CD4-positive, alpha-beta T cell treated with Interleukin-4 for 1 hour (primary cell): ENCODE data around the gene C4BPB.

Experiments
- DNase-seq, 2 donors: peaks; one replicate each; pipeline ENCODE4 v3.0.0-alpha.2; 2020 to 2022

Gene C4BPB

GRCh38 chr1:207060596-207060995 lies 28.1 kb upstream of the C4BPB start:
- DNase-seq = no peak

- no peak for DNase-seq
Observed at GRCh38 chr1:207062058-207062457, 26.6 kb upstream of the C4BPB start.

- no peak for DNase-seq
Observed at GRCh38 chr1:207063014-207063413, 25.6 kb upstream of the C4BPB start.

GRCh38 chr1:207064561-207064960 lies 24.1 kb upstream of the C4BPB start:
- no peak for DNase-seq

- DNase-seq = no peak
Observed at GRCh38 chr1:207067185-207067584, 21.5 kb upstream of the C4BPB start.

GRCh38 chr1:207067665-207068064 lies 21.0 kb upstream of the C4BPB start:
- DNase-seq = no peak

GRCh38 chr1:207069061-207069460 lies 19.6 kb upstream of the C4BPB start:
- DNase-seq = peak in 1 of 2 donors; percentile 30

- DNase-seq = no peak
Observed at GRCh38 chr1:207069858-207070506, 18.7 kb upstream of the C4BPB start.

GRCh38 chr1:207070811-207071210 lies 17.8 kb upstream of the C4BPB start:
- DNase-seq = no peak

- no peak for DNase-seq
Observed at GRCh38 chr1:207071426-207071825, 17.2 kb upstream of the C4BPB start.

- no peak for DNase-seq
Observed at GRCh38 chr1:207072233-207072632, 16.4 kb upstream of the C4BPB start.

GRCh38 chr1:207073906-207074820 lies 14.5 kb upstream of the C4BPB start:
- no peak for DNase-seq

- no peak for DNase-seq
Observed at GRCh38 chr1:207076181-207076955, 12.3 kb upstream of the C4BPB start.

- no peak for DNase-seq
Observed at GRCh38 chr1:207077012-207077411, 11.6 kb upstream of the C4BPB start.

- peak; percentile 73 to 82 for DNase-seq
Observed at GRCh38 chr1:207077470-207078377, 10.9 kb upstream of the C4BPB start.

- no peak for DNase-seq
Observed at GRCh38 chr1:207078578-207079132, 10.0 kb upstream of the C4BPB start.

GRCh38 chr1:207079706-207080241 lies 8.9 kb upstream of the C4BPB start:
- no peak for DNase-seq

GRCh38 chr1:207081088-207081487 lies 7.6 kb upstream of the C4BPB start:
- DNase-seq = no peak

GRCh38 chr1:207081806-207082205 lies 6.9 kb upstream of the C4BPB start:
- no peak for DNase-seq

- no peak for DNase-seq
Observed at GRCh38 chr1:207084232-207084631, 4.4 kb upstream of the C4BPB start.

GRCh38 chr1:207084701-207085180 lies 3.9 kb upstream of the C4BPB start:
- DNase-seq = peak; percentile 66 to 70

GRCh38 chr1:207085887-207086286 lies 2.8 kb upstream of the C4BPB start:
- no peak for DNase-seq
